NCI-H510A treated with DMSO at 0.1 percent for 48 hours (cell line): ENCODE measurements around the gene UGT1A8.

Experiments
- DNase-seq: peaks from one replicate; lab custom pipeline; 2025; lab: John Stamatoyannopoulos, UW

Gene UGT1A8

DNA sequence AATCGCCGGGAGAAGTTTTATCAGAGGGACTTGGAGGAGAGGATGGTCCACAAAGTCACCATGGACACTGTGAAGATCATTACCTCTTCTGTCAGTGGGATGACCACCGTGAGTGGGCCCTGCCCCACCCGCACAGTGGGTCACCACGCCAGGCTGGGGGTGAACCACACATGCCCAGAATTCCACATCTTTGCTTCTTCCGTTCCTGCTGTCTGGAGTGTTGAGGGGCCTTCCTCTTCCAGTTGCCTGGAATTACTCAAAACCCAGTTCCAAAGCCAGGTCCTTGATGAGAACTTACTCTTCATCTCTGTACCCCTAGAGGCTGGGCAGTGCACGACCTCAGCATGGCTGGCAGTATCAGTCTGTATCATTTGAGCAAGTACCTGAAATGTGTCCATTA, 182.8 kb downstream of the UGT1A8 start:
- DNase-seq = no peak

DNA sequence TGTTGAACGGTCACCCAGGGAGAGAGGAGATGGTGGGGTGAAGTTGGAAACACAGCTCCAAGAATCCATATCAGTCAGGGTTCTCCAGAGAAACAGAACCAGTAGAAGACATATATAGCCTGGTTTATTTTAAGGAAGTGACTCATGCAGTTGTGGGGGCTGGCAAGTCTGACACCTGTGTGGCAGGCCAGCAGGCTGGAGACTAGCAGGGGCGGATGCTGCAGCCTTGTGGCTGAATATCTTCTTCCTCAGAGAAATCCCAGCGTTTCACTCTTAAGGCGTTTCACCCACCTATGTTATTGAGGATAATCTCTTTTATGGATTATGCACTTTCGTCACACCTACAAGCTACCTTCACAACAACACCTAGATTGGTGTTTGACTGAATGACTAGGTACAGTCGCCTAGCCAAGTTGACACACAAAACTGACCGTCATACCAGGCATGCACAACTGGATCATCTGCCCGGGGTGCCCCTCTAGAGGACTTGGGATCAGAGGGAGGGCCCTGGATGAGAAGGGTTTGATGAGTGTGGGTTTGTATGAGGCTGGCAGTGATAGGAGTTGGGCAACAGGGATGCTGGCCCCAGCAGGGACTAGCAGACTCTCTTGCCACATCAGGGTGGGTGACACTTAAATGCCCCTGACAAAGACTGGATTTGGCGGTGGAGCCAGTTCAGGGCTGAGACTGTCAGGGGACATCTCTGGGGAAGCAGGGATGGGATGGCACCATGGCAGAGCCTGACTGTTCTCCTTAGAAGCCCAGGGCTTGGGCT, 184.1 kb downstream of the UGT1A8 start:
- DNase-seq = no peak

DNA sequence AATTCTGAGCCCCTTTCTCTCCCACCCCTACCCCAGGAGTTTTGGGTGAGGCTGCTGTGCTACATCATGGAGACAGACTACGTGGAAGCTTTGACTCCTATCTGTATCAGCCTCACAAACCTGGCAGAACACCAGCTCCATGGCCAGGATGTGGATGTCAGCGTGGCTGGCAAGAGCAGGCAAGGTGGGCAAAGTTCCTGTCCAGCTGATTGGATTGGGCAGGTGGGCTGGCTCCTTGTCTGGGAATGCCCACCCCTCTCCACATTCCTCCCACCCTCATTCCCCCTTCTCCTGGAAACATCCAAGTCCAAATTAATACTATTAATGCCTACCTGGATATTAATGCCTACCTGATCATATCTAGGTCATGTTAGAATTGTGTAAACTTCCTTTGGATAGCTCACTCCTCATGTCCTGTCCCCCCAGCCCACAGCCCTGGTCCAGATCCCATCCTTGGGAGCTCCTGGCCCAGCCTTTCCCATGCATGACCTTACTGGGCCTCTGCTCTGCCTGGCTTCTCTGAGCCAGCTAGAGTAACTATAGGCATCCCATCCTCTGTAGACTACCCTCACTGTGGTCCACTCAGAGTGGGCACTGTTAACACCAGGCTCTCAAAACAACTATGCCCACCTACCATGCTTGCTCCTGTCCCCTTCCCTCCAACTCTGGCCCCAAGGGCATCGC, 184.8 kb downstream of the UGT1A8 start:
- no peak for DNase-seq

DNA sequence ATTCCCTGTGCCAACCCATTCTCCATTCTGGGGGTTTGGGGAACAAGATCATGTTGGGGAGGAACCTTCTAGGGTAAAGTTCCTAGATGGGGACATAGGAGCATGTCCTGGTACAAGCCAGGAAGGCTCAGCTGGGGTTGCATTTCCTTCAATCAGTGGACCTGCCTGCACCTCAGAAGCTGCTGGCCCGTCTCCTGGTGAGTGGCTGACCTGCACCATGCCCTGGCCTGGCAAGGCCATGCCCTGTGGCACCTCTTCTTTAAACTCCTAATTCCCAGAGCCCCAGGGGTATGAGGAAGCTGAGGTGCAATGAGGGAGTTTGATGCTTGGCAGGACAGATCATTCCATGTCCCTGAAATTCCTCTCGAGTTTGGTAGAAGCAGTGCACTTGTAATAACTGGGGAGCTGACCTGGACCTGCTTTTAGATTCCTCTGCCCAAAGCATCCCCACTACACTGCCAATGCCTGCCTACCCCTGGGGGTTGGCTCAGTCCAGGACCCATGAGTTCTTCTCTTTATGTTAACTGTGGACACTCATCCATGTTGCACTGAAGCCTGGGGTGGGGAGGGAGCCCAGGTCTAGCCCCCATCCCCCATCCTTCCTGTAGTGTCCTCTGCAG, 186.0 kb downstream of the UGT1A8 start:
- DNase-seq = no peak

DNA sequence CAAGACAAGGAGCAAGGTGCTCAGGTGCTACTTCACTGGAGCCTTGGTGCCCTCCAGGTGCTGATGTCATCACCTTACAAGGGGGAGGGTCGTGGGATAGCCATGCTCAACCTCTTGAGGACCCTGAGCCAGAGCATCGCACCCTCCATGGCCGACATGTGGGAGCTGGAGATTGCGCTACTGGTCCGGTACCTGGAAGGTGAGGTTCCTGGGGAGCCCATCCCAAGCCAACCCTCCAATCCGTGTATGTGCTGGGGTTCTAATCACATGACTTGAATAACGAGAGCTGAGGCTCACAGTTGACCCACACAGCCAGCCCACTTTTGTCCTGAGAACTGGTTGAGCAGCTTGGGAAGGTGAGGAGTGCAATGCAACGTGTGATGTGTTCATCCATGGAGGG, 186.6 kb downstream of the UGT1A8 start:
- DNase-seq = no peak

DNA sequence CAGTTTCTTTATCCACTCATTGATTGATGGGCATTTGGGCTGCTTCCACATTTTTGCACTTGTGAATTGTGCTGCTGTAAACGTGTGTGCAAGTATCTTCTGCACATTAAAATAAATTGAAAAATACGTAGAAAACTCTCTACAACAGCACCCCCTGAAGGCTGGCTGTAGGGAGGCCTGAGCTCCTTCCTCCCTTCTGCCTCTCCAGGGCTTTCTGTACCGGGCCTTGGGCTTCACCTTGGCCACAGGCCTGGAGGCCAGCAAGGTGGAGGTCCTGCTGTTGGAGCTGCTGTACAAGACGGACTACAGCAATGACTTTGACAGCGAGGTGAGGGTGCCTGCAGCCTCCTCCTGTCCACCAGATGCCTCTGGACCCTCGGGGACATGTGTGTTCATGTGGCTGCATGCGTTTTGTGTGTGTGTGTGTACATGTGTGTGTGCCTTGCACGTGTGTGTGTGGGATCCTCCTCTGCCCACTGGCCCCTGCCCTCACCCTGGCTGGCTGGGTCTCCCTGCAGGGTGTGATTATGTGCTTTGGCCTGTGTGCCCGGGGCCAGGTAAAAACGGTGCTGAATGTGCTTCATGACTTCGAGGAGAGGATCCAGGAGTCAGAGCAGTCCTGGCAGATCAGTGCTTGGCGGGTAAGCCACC, 189.9 kb downstream of the UGT1A8 start:
- DNase-seq = no peak

DNA sequence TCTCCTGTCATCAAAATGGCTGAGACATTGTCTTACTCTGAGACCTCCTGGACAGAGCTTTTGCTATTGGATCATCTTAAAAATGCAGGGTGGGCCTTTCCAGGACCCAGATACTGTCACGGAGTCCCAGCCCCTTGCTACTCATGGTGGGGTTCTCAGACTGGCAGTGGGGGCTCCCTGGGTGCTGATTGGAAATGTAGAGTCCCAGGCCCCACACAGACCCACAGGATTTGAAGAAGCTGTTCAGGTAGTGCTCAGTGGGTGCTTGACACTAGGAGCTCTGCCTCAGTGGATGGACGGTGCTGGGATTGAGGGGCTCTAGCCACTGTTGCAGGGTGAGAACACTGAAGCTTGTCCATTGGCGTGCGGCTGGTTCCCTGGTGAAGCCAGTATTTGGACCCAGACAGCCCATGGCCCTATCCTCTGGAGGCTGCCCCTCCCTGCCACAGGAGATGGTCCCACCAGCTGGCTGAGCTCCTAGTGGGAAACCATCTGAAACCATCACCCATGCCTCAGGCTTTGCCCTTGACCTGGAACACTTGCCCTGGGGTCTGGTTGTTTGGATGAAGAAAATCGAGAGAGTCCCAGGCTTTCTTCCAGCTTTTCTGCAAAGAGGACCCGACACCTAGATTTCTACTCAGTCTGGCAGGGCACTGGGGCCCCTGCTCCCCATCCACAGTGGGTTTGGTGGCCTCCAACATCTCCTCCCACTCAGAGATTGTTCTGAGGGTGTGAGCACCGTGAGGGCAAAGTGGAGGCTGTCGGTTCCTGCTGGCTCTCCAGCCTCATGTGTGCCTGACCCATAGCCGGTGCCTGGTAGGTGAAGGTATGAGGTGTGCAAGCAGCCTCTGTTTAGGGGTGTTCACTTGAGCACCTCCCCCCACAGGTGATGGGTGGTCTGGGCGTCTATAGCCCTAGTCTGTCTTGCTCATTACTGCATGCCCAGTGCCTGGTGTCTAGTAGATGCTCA, 190.8 kb downstream of the UGT1A8 start:
- no peak for DNase-seq

DNA sequence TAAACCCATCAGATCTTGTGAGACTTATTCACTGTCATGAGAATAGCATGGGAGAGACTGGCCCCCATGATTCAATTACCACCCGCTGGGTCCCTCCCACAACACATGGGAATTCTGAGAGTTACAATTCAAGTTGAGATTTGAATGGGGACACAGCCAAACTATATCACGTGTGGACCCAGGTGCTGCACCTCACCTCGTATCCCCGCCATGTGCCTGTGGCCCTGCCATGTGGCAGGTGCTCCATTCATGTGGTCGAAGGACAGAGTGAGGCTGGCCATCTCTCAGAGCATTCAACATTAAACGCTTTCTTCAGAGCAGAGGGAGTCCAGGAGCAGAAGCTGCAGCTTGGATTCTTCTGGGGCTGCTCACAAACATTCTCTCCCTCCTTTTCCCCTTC, 193.0 kb downstream of the UGT1A8 start:
- DNase-seq = no peak

DNA sequence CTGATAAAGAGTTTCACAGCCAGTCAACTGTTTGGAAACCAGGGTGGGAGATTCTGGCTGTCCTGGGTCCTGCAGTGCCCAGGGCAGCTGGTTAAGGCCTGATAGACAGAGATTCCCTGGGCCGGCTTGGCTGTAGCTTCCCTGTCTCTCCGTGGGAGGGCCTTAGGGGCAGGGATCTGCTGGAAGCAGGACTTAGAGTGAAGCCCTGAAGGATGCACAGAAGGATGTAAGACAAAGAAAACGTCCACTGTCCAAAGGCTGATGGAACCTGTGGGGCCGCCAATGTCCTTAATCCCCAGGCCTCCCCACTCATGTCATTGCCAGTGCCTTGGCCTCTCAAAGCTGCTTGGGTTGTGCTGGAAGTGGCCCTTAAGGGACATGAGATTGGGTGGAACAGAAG, 193.7 kb downstream of the UGT1A8 start:
- no peak for DNase-seq

DNA sequence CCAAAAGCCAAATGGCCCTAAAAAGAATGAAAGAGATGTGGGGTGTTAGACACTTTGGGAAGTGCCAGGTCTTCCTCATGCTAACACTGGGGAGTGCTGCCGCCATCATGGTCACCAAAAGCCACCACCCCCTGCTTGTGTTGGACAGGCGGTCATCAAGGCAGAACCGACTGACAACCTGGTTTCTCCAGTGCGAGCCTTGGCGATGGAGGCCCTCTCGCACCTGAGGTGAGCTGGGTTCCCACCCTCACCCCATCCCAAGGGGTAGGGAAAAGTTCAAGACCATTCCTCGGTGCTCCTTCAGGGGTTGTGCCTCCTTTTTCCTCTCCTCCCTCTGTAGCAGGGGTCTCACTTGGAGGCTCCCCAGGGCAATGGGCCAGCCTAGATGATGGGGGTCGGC, 194.3 kb downstream of the UGT1A8 start:
- DNase-seq = no peak

DNA sequence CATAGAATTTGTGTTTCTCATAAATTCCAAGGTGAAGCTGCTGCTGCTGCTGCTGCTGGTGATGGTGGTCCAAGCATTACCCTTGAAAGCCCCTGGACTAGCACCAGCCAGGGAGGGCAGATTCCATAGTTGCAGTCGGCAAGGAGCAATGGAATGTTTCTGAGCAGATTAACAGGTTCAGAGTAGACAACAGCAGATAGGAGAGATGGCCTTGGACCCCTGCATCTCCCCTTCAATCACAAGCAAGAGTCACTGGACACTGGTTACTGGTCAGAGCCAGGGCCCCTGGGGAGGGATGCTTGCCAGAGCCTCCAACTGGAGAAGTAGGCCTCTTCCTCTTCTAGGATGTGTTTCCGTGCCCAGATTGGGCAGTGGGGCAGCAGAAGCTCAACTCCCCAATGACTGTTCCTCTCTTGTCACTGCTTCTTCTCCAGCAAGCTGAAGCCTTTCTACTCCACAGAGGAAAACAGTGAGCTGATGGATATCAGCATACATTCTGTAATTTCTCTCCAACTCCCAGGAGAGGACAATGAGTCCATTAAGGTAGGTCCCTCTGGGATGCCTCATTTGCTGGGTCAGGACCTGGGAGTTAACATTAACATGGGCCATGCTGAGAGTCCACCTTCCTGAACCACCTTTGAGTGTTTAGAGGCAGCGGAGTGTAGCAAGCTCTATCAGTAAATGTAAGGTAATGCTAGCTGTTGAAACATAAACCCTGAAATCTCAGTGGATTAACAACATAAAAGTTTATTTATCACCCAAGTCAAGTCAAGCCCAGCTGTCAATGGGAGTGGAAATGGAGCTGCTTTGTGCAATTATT, 196.0 kb downstream of the UGT1A8 start:
- DNase-seq = no peak

DNA sequence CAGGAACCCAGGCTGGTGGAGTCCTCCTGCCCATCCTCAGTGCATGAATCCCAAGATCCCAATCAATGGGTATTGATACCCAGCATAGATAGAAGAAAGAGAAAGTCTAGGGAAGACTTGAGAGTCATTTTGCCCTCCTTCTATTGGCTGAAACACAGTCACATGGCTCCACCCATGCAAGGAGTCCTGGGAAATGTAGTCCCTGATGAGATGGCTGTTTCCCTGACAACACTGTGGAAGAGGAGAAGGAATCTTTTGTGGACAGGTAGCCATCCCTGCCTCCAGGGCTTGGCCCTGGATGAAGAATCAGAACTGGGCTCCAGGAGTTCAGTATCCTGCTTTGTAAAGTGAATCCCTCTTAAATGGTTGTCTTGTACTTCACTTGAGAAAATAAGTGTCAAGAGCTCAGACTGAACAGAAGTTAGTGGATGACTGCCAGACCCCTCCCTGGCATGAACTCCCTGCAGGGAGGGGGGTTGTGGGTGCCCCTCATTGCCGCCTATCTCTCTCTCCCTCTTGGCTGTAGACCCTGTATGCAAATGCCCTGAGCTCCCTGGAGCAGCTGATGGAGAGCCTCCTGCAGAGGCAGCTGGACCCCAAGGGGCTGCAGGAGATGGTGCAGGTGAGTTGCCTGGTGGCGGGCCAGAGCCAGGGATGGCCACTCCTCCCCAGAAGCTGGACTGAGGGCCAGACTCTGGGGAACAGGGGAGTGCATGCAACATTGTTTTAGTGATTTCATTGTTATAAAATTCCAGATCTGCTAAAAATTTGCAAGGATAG, 196.8 kb downstream of the UGT1A8 start:
- DNase-seq = no peak

DNA sequence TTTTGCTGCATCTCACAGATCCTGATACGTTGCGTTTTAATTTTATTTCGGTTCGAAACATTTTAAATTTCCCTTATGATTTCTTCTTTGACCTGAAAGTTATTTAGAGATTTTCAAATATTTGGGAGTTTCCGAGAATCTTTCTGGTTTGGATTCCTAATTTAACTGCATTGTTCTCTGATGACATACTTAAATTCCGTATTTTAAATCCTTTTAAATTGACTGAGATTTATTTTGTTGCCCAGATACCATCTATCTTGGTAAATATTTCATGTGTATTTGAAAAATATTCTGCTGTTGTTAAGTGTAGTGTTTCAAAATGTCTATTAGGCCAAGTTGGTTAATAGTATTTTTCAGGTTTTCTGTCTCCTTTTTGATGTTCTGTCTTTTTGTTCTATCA, 198.4 kb downstream of the UGT1A8 start:
- no peak for DNase-seq

DNA sequence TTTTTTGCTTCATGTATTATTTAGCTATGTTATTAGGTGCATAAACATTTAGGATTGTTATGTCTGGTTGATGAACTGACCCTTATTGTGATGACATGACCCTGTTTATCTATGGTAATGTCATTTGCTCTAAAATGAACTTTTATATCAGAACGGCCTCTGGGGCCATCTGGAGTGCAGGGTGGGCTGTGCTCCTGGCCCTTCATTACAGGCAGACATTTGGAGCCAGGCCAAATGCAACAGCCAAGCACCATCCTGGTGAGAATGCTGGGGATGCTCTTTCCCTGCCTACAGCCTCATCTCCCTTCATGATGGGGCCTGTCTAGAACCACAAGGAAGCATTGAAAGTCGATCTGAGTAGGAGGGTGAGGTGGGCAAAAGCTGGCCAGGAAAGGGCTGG, 198.9 kb downstream of the UGT1A8 start:
- no peak for DNase-seq

DNA sequence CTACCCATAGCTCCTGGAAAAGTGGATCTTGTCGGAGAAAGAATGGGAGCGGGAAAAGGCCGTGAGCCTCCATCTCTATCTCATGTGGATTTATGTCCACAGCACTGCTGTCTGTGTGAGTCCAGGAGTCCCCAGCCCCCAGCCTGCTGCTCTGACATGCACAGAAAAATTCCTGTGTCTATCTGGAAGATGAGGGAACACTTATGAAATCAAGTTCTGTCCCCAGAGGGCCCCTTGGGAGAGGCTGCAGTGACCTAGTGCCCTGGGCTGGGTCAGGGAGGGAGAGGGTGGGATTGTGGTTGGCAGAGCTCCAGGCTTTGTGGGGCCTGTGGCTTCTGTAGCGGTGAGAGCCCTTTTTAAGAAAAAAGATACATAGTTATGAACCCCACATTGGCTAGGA, 199.3 kb downstream of the UGT1A8 start:
- no peak for DNase-seq

DNA sequence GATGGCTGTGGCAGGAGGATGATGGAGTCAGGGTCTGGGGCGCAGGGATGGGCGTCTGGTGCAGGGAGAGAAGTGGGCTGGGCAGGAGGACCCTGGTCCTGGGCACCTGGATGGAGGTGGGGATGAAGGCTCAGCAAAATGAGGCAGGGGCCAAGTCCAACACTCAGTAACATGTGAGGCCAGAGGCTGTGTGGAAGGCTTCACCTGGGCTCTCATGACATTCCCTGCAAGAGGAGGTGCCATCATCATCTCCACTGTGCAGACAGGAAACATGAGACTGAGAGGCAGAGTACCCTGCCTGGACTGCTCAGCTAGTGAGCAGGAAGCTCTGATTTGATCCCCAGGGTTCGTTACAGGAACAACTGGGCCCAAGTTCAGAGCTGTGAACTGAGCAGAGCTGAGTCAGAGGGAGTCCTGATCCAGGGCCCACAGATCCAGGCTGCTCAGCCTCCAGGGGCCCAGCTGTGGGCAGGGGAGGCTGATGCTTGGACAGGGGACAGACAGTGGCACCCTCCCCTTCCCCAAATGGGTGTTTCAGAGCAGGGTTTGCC, 200.0 kb downstream of the UGT1A8 start:
- no peak for DNase-seq

DNA sequence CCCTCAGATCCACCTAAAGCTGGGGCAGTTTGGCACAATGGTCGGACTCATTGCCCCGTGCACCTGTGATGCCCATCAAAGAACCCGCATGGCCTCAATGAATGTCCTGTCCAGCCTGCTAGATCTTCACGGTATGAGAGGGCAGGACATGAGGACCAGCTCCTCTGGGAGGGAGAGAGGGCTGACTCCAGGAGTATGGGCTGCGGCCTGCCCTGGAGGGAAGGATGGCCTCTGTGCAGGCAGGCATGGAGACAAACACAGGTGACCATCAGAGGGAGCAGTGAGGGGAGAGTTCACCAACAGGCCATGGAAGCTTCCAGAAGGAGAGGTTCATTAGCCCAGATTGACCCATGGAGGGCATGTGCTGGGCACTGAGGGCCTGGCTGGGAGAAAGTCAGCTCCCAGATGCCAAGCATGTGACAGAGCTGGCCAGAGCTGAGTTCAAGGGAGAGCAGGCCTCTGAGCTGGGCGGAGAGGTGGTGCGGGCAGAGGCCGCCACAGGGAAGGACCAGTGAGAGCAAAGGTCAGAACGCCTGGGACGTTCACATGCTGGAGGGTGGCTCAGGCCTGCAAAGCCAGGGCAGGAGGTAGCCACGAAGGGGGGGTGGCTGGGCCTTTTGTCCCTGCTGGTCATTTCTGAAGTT, 200.7 kb downstream of the UGT1A8 start:
- no peak for DNase-seq

DNA sequence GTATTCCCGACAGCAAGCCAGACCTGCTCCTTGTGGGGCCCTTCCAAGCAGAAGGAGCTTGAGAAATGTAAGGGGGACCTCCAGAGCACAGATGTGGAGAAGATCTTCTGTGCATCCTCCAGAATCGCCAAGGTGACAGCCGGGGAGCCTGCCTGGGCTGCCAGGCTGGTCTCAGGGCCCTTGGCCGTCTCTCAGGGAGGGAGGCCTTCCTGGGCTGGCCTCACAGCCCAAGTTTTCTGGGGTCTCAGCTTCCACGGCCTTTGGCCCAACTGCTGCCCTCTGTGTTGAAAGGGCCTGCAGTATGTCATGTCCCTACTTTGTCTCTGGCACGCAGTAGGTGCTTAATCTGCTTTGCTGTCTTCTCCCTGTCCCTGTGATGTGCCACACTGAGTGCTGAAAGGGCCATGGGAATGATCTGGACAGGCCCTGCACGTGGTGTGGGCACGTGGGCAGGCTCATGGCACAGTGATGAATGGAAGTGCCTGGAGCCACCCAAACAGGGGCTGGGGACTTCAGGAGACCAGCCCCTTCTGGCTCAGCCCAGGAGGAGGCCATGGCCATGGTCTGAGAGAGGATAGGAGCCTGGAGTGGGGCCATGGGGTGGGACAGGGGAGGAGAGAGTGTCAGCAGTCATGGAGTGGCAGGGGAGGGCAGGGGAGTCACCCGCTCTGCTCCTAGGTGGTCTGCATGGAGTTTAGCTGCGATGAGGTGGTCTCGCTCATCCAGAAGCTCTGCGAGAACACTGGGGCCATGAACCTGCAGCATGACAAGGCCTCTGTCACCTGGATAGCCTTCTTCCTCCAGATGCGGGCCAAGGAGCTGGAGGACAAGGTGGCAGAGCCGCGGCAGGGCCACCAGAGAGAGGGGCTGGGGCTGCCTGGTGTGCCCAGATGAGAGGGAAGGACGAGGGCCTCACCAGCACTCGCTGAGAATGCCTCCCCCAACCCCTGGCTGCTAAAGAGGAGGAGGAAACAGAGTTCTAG, 201.5 kb downstream of the UGT1A8 start:
- no peak for DNase-seq
